GM19324 (cell line): ENCODE results near the gene PES1.
"Not testable (repeated sequence)": the region's sequence is repeated elsewhere in the genome, so short reads cannot be mapped to it uniquely, and the experiment has no call there.

ENCODE experiments used
- ATAC-seq: cut with Tn5 transposase; IDR thresholded peaks from one replicate; pipeline ENCODE4 v1.9.1; 2021; ENCODE audit warnings: mild to moderate bottlenecking, moderate library complexity; ENCODE audit not compliant: unreplicated experiment, low FRiP score

PES1 gene

DNA sequence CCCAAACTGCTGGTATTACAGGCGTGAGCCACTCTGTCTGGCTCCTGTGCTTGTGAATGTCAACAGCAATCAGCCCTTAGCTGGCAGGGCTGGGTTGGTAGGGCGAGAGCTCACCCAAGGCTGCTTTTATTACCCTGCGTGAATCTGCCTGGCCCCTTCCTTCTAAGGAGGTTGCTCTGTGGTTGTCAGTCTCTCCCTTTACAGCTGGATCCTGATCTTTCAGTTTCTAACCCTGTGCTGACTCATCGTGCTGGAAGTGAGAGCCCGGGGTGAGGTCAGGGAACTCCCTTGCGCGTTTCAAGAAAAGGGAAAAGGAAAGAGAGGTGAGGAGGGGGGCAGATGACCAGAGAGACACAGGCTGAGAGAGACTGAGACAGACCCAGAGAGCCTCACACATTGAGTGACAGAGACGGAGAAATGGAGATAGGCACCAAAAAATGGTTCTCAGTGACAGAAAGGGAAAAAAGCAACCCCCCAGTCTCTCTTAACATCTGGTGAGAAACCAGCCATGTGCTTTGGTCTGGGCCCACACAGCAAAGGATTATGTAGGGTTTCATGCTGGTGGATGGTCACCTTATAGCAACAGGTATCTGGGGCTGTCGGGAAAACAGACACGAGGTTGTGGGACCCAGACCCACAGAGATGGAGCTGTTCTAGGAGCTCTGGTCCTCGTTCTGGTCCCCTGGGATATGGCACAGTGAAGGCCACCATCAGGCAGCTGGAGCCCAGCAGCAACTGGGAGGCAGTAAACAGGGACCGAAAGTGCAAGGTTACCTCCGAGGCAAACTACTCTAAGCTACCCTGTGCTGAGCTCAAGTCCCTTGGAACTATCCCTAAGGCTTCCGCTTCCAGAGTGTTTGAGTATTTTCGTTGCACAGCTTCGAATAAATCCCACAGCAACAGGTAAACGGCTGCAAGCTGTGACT is 17.8 kb upstream of the PES1 start:
- no peak for ATAC-seq

DNA sequence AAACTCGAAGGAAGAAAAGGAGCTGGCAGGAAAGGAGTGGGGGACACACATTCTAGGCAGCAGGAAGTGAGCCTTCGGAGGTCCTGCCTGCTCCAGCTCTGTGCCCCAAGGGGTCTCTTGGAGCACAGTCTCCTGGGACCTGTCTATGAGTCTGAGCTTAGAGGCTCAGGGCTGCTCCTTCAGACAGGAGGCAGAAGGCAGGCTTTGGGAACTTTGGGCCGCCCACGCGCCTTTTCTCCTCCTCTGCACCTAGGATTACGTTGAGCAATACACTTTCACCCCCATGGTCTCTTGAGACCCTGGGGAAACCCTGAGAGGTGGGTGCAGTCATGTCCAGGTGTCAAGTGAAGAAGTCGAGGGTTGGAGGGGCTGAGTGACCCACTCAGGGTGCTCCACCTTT is 16.2 kb upstream of the PES1 start:
- no peak for ATAC-seq

DNA sequence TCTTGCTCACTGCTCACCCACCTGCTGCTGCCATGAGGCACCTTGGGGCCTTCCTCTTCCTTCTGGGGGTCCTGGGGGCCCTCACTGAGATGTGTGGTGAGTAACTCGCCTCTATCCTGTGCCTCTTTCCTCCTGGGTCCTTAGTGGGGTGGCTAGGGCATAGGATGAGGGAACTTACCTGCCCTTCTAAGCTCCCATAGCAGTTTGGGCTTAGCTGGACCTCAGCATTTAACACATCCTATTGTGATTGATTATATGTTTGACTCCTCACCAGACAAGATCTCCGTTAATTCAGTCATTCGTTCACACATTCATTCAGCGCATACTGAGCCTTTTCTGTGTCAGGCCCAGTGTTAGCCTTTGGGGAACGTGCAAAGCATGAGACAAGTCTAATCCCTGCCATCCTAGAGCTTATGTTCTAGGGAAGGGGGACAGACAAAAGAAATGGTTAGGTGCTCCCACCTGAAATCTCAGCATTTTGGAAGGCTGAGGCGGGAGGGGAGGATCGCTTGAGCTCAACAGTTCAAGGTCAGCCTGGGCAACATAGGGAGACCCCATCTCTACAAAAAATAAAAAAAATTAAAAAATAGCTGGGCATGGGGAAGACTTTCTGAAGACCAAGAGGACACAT is 15.7 kb upstream of the PES1 start:
- no peak for ATAC-seq

DNA sequence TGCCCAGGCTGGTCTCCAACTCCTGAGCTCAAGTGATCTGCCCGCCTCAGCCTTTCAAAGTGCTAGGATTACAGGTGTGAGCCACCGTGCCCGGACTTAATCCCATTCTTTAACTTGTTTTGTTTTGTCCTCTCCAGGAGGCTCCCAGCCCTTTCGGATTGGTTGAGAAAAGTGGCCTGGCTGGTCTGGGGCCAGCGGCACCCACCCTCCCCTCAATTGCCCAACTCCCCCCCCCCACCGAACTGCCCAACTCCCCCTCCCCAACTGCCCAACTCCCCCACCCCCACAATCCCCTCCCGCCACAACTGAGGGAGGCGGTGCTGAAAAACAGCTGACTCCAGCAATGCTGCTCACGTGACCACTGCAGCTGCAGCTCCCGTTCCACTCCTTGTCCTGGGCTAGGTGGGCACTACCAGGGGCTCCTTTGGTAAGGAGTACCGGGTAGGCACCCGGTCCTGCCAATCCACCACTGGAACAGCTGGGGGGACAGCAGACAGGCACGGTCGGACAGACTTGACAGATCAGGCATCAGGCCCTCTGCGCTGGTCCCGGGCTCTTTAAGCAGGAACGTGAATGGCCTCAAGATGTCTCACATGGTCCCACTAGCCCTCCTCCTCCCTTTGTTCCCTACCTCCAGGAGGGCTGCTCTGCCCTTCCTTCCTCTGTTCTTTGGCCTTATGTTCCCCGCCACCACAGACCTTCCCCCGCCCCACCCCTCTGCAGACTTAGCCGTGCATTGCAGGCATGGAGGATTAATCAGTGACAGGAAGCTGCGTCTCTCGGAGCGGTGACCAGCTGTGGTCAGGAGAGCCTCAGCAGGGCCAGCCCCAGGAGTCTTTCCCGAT is 15.0 kb upstream of the PES1 start, which contains the start of gene TCN2:
TSS of gene TCN2 (plus strand) at position 720 of the 845 bp plus-strand sequence. CDS start 158 bp downstream, outside the sequence.
- no peak for ATAC-seq

DNA sequence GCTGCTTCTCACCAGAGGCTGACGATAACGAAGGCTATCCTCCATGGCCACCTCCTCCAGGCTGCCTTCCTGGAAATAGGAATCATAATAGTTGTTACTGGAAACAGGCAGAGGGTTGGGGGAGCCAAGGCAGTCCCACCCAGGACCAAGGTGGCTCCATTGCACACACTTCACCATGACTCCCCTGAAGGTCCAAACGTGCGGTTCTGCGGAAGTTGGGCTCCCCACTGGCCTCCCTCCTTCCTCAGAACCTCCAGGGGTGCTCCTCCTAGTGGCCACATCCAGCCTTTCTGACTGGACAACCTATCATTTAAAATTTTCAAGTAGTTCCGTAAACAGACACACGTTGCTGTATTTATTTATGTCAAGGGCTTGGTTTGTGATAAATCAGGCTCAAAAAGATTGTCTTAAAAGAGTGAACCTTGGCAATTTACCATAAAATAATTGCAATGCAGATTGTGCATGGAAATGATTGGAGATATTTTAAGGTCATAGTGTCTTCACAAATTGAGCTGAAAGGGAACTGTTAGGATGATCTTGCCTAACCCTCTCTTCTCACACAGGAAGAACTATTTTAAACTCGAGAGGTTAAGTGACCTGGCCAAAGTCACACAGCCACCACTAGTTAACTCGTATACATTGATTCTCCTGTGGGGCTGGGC is 13.9 kb upstream of the PES1 start:
- ATAC-seq: no peak

DNA sequence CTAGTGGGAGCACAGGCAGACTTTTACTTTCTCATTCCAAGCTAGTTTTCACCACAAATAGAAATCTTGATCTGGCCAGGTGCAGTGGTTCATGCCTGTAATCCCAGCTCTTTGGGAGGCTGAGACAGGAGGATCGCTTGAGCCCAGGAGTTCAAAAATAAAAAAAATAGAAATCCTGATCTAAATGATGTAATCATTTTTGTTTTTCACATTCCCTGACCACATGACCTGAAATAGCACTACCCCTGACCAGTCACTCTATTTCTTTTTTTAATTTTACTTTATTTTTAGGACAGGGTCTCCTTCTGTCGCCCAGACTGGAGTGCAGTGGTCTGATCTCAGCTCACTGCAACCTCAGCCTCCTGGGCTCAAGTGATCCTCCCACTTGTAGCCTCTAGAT is 13.0 kb upstream of the PES1 start:
- no peak for ATAC-seq

DNA sequence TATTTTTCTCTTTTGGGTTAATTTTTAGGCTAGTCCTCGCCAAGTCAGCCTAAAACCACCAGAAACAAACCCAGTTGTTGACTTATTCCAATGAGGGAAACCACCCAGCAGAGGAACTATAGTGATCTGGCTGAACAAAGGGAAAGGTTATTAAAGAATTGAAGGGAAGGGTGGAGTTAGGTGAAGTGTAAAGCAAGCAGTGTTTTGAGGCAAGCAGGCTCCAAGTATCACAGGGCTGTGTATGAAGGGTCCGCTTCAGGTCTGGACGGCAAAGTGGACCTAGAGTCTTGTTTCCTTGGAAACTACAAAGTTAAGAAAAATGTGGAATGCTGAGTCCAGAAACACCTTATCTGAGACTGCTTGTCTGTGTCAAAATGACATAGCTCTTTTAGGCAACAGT is 12.1 kb upstream of the PES1 start:
- ATAC-seq: no peak

DNA sequence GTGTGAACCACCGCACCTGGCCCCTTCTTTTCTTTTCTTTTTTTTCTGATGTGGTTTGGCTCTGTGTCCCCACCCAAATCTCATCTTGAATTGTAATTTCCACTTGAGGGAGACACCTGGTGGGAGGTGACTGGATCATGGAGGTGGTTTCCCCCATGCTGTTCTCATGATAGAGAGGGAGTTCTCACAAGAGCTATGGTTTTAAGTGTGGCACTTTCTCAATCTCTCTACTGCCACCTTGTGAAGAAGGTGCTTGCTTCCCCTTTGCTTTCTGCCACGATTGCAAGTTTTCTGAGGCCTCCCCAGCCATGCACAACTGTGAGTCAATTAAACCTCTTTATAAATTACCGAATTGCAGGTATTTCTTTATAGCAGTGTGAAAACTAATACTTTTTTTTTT is 10.3 kb upstream of the PES1 start:
- no peak for ATAC-seq

DNA sequence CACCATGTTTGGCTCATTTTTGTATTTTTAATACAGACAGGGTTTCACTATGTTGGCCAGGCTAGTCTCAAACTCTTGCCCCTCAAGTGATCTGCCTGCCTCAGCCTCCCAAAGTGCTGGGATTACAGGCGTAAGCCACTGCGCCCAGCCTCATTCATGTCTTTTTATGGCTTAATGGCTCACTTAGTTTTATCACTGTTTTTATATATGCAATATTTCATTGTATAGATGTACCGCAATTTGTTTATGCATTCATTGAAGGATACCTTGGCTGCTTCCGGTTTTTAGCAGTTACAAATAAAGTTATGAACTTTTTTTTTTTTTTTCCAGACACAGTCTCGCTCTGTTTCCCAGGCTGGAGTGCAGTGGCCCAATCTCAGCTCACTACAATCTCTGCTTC is 9.8 kb upstream of the PES1 start:
- no peak for ATAC-seq

DNA sequence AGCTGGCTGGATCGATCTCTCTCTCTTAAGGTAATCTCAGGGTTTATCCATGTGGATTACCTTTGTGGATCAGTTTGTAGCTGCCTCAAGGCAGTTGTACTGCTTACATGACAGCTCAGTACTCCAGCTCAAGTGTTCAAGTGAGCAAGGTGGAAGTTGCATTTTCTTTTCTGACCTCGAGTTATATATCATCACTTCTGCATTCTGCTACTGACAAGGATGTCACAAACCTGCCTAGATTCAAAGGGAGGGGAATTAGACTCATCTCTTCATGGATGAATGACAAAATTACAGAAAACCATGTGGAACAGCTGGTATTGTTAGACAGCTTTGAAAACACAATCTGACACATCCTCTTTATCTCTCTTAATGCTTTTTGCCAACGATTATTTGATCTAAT is 9.2 kb upstream of the PES1 start:
- no peak for ATAC-seq

DNA sequence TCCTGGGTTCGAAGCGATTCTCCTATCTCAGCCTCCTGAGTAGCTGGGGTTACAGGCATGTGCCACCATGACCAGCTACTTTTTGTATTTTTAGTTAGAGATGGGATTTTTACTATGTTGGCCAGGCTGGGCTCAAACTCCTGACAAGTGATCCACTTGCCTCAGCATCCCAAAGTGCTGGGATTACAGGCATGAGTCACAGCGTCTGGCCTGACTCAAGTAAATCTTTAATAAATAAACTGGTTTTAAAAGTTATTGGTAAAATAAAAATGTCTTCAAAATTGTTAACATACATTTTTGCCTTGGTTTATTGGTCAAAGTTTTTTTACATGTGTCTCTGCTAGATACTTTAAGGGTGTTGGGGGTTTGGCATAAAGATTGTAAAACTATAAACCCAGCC is 7.3 kb upstream of the PES1 start:
- no peak for ATAC-seq

DNA sequence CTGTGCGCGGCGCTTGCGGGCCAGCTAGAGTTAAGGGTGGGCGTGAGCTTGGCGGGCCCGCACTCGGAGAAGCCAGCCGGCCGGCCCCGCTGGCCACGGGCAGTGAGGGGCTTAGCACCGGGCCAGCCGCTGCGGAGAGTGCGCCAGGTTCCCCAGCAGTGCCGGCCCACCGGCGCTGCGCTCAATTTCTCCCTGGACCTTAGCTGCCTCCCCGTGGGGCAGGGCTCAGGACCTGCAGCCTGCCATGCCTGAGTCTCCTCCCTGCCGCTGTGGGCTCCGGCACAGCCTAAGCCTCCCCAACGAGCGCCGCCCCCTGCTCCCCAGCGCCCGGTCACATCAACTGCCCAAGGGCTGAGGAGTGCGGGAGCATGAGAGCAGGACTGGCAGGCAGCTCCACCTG is 5.2 kb upstream of the PES1 start:
- no peak for ATAC-seq

DNA sequence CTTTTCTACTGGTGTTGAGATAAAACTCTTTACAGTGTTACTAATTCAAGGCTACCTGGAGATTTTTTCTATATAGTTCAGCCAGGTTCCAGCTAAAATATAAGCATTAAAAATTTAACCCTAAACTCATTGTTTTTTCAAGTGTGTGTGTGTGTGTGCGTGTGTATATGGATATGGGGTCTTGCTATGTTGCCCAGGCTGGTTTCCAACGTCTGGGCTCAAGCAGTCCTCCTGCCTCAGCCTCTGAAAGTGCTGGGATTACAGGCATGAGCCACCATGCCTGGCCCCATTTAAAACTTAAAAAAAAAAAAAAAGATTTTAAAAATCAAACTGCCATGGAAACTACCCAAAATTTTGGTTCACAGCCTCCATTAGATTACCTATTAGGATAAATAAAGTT is 4.5 kb upstream of the PES1 start:
- no peak for ATAC-seq

DNA sequence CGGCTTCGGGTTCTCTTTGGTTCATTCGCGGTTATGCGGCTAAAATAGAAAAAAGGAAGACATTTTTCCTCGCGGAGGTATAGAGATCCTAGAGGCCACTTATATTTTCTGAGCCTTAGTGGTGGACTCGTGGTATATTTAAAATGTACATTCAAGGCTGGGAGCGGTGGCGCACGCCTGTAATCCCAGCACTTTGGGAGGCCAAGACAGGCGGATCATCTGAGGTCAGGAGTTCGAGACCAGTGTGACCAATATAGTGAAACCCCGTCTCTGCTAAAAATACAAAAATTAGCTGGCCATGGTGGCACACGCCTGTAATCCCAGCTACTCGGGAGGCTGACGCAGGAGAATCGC is 627 bp upstream of the PES1 start:
- ATAC-seq: not testable (repeated sequence)

DNA sequence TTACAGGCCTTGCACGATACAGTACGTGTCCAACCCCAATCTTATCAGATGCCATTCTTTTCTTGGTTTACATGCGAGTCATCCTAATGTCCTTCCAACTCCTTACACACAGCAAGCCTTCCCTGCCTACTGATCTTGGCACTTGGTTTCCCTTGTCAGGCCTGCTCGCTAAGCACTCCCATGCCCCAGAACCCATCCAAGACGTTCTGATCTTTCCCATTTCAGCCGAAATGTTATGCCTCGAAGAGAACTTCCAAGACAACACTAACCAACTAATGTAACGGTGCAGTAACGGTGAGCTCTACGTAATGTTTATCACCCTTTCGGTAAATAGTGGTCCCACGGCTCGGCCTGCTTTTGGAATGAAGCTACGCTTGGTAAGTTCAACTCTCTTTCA is 521 bp downstream of the PES1 start:
- ATAC-seq: no peak

DNA sequence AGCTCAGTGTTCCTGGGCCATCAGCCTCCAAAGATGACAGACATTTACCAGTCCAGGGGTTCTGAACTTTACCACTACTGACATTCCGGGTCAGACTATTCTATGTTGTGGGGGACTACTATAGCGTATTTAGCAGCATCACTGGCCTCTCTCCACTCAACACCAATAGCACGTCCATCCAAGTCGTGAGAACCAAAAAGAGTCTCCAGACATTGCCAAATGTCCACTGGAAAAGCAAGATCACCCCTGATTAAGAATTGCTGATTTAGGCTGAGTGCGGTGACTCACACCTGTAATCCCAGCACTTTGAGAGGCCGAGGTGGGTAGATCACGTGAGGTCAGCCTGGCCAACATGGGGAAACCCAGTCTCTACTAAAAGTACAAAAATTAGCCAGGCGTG is 5.3 kb downstream of the PES1 start:
- ATAC-seq: no peak

DNA sequence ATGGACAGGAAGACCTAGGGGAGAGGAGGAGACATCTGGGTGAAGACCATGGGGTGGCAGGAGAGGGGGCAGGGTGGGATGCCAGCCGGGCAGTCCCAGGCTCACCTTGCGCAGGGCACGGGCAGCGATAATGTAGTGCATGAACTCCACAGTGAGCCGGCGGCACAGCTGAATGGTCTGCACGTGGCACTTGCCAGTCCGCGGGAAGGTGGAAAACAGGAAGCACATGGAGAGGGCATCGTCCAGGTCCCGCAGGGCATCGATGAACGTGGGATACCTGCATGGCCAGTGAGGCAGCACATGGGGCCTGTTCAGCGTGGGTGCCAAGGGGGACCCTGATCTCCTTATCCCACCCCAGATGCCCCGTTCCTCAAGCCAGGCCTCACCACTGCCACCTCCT is 7.3 kb downstream of the PES1 start:
- no peak for ATAC-seq

DNA sequence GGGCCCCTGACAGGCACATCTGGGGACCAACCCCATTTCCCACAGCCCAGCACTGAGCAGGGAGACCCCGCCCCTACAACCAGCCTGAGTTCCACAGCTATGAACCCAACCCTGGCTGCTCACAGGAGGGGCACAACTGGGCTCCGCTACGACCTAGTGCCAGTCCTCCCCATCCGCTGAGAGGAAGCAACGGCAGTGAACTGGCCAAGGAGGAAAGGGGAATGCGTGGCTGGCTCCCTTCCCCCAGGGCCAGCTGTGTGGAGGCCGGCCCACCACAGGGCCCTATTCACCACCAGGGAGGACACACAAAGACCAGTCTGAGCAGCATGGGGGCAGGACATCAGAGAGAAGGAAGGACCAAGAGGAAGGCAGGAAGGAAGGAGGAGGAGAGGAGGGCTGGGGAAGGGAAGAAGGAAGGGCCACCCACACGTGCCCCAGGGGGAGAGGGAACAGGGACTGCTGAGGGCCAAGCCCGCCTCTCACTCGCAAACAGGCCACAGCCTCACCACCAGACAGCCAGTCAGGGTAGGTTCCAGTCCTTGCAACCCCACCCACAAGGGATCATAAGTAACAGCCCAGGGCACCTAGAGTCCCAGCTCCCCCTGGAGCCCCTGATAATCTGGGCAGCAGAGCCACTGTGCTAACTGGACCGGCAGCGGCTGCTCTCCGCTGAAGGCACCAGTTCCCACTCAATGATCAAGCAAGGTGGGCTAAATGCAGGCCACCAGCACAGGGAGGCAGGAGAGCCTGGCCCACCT is 8.7 kb downstream of the PES1 start:
- ATAC-seq: no peak

DNA sequence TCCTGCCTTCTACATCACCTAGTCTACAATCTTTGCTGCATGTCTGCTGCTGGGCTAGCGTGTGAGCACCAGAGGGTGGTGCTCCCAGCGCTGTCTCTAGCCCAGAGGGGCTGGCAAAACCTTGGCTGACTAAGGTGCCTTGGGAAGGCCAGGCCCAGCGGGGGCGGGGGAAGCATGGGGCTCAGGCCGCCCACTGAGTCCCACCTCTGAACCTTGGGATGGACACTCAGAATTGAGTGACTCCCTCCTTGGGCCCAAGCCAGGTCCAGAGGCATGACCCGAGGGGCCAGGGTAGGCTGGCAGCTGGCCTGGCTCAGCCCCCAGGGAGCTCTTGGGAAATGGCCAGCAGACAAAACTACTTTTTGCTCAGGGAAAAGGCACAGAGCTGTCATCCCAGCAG is 9.7 kb downstream of the PES1 start:
- no peak for ATAC-seq

DNA sequence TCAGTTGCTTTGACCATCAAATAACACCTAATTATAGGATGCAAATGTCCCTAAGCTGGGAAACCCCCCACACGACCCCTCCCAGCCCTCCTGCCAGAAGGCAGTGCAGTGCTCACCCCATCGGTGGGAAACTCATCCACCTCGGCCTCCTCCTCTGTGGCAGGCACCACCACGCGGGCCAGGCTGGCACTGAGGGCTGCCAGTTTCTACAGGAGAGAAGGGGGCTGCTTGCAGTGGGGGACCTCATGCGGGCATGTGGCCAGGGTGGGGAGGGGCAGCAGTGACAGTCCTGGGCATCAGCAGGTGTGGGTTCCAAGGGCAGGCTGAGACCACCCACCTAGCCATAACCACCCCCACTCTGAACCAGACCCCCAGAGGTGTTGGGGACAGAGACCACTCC is 10.8 kb downstream of the PES1 start:
- no peak for ATAC-seq
